AG20443 (cell line): ENCODE data around the gene CLVS2.

Experiments
- DNase-seq: peaks from one replicate; pipeline ENCODE4 v3.0.0; 2012; ENCODE audit warnings: low spot score, mixed read lengths

The CLVS2 gene, protein sequence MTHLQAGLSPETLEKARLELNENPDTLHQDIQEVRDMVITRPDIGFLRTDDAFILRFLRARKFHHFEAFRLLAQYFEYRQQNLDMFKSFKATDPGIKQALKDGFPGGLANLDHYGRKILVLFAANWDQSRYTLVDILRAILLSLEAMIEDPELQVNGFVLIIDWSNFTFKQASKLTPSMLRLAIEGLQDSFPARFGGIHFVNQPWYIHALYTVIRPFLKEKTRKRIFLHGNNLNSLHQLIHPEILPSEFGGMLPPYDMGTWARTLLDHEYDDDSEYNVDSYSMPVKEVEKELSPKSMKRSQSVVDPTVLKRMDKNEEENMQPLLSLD

GRCh38 chr6:122995921-122996793 is at the start of gene CLVS2:
TSS of gene CLVS2 (plus strand) at chr6:122996235. CDS start at chr6:122997778, 1,543 bp downstream.
- peak; percentile 72 for DNase-seq

DNA sequence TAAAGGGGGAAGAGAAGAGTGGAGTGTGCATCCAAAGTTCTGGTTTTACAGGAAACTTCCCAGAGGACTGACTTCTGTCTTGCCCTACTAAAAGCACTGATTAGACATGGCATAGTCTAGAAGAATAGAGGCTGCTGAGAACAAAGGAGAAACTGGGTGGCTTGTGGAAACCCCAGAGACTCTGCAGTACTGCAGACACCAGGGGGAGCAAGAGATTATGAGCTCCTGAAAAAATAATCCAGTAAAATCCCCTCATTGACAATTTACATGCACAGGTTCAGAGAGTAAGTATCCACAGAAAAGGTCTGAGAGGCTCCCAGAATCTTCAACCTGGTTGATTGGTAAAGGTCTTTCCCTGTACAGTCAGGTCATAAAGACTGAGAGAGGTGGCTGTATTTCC is 48.7 kb upstream of the CLVS2 start:
- DNase-seq, result no peak

DNA sequence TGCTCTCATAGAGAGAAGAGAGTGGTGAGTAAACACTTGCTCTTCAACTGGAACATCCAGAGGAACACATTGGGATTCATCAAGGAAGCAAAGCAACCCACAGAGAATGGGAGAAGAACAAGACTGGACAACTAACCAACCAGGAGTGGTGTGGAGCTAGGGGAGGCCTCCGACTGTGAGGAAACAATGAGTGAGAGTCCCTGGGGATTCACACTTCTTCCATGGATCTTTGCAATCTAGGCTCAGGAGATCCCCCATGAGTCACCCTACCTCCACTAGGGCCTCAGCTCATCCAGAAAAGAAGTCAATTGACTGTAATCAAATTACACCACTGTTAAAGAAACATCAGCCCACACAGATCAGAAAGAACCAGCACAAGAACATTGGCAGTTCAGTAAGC is 42.3 kb upstream of the CLVS2 start:
- no peak for DNase-seq

GRCh38 chr6:122956376-122956775 is 39.7 kb upstream of the CLVS2 start:
- no peak for DNase-seq

DNA sequence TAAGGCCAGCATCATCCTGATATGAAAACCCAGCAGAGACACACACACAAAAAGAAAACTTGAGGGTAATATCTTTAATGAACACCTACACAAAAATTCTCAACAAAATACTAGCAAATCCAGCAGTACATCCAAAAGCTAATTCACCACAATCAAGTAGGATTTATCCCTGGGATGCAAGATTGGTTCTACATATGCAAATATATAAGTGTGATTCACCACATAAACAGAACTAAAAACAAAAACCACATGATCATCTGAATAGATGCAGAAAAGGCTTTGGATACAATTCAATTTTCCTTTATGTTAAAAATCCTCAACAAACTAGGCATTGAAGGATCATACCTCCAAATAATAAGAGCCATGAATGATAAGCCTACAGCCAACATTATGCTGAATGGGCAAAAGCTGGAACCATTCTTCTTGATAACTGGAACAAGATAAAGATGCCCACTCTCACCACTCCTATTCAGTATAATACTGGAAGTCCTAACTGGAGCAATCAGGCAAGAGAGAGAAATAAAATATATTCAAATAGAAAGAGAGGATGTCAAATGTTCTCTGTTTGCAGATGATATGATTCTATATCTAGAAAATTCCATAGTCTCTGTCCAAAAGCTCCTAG is 33.9 kb upstream of the CLVS2 start:
- DNase-seq, result no peak

- no peak for DNase-seq
Measured at GRCh38 chr6:122969999-122970533, 26.0 kb upstream of the CLVS2 start.

DNA sequence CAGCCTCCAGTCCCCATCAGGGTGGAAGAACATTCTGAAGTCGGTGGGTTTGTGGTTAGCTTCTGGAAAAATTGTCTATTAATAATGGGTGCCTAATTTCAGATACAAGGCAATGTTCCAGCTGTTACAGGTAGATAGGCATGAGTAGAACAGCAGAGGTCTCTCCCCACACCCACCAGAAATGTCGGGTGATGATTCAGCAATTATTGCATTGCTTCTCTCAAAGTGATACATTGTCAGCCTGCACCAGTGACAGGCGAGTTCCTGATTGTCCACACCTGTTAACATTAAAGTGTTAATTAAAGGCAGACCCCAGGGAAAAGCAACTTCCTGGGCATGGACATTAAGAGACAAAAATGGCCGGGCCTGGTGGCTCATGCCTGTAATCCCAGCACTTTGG is 18.9 kb upstream of the CLVS2 start:
- no peak for DNase-seq

DNA sequence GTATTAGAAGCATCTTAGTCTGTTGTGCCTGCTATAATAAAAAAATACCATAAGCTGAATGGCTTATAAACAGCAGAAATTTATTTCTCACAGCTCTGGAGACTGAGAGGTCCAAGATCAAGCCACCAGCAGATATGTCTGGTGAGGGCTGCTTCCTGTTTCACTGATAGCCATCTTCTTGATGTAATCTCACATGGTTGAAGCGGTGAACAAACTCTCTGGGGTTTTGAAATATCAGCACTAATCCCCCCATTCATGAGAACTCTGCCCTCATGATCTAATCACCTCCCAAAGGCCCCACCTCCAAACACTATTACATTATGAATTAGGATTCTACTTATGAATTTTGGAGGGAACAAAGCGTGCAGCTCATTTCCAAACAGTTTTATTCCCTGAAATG is 11.6 kb upstream of the CLVS2 start:
- DNase-seq, result no peak

DNA sequence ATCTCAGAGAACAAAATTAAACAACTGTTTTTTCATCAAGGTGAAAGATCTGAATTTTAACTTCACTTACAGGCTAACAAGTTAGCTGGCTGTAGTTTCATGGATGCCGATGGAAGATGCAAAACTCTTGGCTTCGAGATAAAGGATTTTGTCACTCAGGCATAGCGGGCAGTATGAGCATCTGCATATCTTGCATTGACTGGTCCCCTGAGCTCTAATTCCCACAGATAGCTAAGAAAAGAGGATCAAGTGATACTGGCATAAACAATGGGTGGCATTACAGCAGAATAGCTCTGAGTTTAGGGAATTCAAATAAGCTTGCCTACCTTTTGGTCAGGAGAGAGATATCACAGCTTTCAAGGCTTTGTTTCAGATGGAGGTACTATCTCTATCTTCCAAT is 1.8 kb upstream of the CLVS2 start:
- DNase-seq, result no peak

DNA sequence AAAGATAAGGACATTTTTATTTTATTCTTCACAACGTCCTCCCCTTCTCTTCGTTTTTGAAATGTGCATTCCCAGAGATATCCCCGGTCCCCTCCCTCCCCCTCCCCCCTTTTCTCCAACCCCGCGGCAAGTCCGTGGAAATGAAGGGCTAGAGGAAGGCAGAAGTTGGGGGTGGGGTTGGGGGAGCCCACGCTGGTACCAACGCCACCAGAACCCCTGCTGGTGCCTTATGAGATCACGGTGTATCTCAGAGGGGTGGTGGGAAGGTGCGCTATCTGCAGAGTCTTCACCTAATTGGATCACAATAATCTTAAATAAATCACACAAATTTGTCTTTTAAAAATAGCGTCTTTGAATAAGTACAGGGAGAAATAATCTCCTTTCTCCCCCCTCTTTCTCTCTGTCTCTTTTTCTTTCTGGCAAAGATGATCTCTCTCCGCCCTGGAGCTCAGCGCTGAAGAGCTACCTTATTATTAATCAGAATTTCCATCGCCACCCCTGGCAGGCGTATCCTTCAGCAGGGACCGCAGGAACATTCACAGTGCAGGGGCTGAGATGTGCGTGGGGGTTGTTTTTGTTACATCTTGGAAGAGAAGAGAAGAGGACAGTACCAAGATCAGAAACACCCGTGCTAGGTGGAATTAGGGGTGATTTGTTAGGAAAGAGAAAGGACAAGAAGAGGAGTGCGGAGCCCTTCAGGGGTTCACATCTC is 915 bp downstream of the CLVS2 start:
- DNase-seq, result no peak

- no peak for DNase-seq
Measured at GRCh38 chr6:122997541-122998150, 1.6 kb downstream of the CLVS2 start.

DNA sequence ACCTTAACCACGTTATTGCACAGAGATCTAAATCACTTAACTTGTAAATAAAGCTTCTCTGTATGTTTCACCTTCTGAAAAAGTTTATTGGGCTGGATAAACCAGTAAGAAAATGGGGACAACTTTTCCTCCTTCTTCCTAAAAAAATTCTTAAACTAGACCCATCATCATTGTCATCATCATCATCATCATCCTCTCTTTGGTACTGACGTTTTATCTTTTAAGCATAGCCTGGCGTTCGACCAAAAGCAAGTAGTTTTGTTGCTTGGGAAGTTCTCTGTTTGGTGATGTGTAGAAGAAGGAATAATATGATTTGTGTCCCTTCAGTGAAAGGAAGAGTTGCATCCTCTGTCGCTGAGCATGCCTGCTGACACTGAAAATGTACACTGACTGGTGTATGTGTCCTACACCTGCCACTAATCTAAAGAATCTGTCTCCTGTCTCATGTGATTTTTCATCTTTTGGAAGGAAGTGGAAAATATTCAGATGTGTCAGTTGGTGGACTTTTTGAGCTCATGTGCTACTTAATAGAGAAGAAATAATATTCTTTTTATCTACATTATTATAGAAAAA is 2.5 kb downstream of the CLVS2 start:
- no peak for DNase-seq

- DNase-seq, result no peak
Measured at GRCh38 chr6:123000244-123000770, 4.3 kb downstream of the CLVS2 start.

DNA sequence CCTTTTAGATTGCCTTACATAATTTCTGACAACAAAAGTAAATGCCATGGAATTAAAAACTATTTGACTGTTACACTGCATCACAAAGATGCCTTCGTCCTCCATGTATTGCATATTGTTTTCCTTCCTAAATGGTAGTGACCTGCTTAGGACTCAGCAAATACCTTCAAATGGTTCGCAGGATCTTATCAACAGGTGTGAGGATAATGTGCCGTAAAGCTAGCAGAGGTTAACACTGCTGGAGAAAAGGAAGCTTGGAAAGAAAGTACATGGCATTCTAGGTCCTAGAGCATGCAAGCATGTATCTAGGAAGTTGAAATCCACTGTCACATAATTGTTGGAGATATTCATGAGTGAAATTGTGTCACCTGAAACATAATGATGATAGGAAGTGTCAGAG is 5.5 kb downstream of the CLVS2 start:
- DNase-seq, result no peak

DNA sequence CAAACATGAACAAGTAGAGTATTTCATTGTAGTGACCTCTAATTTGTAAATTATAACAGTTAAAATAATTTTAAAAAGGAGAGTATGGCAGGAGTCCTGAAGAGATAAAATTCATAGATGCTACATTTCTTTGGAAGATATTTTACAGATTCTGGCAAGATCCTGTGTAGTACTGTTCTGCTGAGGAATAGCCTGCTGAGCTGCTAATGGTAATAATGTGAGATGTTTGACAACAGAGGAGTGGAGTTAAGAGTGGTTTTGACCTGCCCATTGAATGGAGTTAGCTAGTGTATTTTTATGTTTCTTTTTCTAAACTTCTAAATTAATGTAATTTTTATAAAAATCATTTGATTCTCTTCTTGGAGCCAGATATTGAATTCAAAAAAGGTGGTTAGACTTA is 11.8 kb downstream of the CLVS2 start:
- no peak for DNase-seq

- DNase-seq, result no peak
Measured at GRCh38 chr6:123009059-123009458, 13.0 kb downstream of the CLVS2 start.

DNA sequence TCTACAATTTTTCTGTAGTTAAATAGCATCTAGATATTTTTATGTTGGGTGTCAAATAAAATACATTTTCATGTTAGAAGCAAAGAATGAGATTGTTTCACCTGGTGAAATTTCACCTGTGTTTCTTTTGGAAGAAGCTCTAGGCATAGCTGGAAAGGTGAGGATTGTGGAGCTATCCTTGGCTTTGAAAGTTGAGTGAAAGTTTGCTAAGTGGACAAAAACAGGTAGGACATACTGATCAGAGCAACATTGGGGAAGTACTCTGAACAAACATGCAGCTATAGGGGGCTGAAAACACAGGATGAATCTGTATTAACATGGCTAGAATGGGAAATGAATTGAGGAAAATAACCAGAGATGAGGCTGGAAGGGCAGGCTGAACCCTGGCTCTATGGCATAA is 18.8 kb downstream of the CLVS2 start:
- no peak for DNase-seq

DNA sequence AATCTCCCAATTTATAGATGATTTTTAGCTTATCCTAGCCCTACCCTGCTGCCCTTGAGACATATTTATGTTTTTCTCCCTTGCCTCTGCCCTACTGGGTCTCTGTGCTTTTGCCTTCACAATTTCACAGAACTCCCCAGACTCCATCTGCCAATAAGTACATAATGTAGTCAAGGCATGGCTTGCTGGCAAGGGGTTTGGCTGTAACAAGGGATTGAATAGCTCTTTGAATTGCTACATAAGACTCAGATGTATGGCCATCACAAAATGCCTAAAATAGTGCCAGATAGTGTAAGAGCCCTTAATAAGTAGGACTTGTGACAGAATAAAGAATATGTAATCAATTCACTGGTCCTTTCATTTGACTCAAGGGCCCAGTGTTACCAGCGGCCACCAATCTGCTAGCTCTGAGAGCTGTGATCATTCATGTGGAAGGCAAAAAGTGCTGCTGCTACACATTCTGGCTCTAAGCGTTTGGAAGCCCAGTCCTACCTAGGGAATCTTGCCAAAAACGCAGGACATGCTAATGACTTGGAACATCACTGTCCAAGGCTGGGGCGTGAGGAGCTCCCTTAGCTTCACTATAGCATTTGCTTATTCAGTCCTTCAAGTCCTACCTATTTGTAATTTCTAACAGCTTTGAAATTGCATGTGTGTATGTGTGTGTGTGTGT is 20.5 kb downstream of the CLVS2 start:
- no peak for DNase-seq

DNA sequence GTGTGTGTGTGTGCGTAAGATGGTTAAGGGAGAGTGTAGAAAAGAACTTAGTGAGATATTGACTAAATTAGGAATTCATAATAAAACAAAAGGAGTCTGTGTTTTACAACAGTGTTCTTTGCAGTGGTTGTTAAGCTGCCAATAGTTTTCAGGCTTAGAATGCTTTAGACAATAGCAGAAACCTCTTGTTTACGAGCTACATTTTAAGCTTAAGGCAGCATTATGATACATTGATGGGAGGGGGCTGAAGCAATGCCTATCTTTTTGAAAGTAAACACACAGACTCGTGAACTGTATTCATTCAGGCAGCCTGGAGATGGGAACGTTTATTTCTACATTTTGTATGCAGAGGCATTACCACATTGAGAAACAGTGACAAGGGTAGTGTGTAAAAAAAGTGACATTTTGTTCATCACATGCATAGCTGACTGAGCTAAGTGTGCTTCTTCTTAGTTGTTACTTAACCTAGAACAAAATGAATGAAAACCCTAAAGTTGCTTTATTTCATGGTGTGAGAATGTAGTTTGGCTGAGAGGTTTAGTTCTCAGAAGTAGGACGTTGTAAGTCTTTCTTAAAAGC is 21.2 kb downstream of the CLVS2 start:
- DNase-seq, result no peak

DNA sequence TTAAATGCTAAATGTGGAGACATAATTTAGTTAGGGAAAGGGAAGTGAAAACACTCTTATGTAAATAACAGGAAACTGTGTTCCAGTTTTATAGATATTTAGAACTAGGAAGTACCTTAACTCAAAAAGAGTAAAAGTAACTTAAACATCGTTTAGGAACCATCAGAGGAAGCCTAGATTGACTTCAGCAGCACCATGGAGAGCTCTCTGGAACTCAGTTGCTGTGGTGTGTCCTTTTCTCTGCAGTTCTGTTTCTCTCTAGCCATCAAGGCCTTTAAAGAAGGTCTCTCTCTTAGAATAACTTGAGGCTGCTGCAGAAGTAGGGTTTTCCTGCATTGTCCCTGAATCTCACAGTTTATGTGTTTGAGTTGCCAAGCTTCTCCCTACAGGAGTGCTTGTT is 26.9 kb downstream of the CLVS2 start:
- no peak for DNase-seq
